Thoracic aorta (tissue), 2 donors: ENCODE data around the gene PVALB. TPM values are rescaled to one million over a fixed set of nuclear protein-coding genes. Genes with fewer than 3 reads are reported as not detected.

Experiments
- ATAC-seq: fragments of 150-250 bp; one replicate; pipeline ENCODE4 v1.8.0; 2017; ENCODE audit warnings: low read depth; ENCODE audit not compliant: insufficient number of reproducible peaks, low FRiP score
- DNase-seq: peaks from one replicate; pipeline ENCODE4 v3.0.0-alpha.2; 2020; ENCODE audit warnings: low spot score
- H3K27ac ChIP-seq, 2 donors: fragments of 200-600 bp; sonication (generic); 1 replicate in 1 of 2; 2 replicates in 1 of 2; pipeline ENCODE4 v1.5.1; 2016; ENCODE audit warnings: mild to moderate bottlenecking in 2 of 2, moderate library complexity in 2 of 2
- H3K27me3 ChIP-seq: fragments of 200-600 bp; sonication (generic); replicated peaks from 2 replicates; pipeline ENCODE4 v1.6.0; 2016; ENCODE audit warnings: mild to moderate bottlenecking; ENCODE audit not compliant: insufficient read depth
- H3K36me3 ChIP-seq: fragments of 200-600 bp; sonication (generic); one replicate; pipeline ENCODE4 v1.5.1; 2016
- H3K4me1 ChIP-seq, 2 donors: fragments of 200-600 bp; sonication (generic); 1 replicate in 1 of 2; 2 replicates in 1 of 2; pipeline versions ENCODE4 v1.5.1 to v1.6.0; 2016; ENCODE audit warnings: low read depth in 2 of 2, mild to moderate bottlenecking in 1 of 2; ENCODE audit not compliant: control insufficient read depth in 1 of 2
- H3K4me3 ChIP-seq: fragments of 200-600 bp; sonication (generic); 2 replicates; pipeline ENCODE4 v1.5.1; 2016; ENCODE audit warnings: mild to moderate bottlenecking
- H3K9me3 ChIP-seq: fragments of 200-600 bp; sonication (generic); 2 replicates; pipeline ENCODE4 v1.5.1; 2016
- total RNA-seq, 2 donors: library from RNA; depleted of rRNA; stranded (reverse); fragments of >200 nt; gene quantifications; one replicate each; pipeline versions ENCODE4 v1.1.0 to v1.2.3, GENCODE V29; 2016
- TF ChIP-seq, protein P1 (sequence below): fragments of 200-600 bp; sonication (generic); IDR thresholded peaks from one replicate; pipeline ENCODE4 v1.5.1; 2019; ENCODE audit warnings: antibody characterized with exemption

Gene PVALB
- total RNA-seq, 2 donors from 2014 or later, result not detected

DNA sequence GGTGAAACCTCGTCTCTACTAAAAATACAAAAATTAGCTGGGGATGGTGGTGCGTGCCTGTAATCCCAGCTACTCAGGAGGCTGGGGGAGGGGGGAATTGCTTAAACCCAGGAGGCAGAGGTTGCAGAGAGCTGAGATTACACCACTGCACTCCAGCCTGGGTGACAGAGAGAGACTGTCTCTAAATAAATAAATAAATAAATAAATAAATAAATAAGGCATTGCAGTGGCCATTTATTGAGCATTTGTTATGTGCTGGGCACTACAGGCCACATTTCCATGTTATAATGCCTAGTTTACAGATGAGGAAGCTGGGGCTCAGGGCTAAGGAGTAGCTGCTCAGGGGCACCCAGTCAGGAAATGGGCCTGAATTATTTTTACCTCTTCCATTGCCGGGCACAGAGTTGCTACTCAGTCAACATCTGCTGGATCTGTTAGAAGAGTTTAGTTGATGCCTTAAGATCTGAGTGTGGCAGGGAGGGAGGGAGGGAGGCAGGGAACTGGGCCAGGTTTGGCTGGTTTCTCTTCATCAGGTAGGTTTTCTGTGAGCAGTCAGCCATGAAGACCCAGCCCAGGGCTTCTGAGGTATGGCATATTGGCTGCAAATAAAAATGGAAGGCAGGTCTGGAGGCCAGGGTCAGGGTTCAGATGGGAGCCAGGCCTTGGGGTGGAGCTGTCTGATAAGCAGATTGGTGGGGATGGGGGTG, 5.6 kb downstream of the PVALB start:
- TF ChIP-seq, protein P1, sequence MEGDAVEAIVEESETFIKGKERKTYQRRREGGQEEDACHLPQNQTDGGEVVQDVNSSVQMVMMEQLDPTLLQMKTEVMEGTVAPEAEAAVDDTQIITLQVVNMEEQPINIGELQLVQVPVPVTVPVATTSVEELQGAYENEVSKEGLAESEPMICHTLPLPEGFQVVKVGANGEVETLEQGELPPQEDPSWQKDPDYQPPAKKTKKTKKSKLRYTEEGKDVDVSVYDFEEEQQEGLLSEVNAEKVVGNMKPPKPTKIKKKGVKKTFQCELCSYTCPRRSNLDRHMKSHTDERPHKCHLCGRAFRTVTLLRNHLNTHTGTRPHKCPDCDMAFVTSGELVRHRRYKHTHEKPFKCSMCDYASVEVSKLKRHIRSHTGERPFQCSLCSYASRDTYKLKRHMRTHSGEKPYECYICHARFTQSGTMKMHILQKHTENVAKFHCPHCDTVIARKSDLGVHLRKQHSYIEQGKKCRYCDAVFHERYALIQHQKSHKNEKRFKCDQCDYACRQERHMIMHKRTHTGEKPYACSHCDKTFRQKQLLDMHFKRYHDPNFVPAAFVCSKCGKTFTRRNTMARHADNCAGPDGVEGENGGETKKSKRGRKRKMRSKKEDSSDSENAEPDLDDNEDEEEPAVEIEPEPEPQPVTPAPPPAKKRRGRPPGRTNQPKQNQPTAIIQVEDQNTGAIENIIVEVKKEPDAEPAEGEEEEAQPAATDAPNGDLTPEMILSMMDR, result no peak
- H3K27me3 ChIP-seq, result no peaks in the 10 kb centered on the region
- no peak overlapping the region for H3K4me3 ChIP-seq
- no peaks in the 10 kb centered on the region for H3K9me3 ChIP-seq
- ATAC-seq (no peak), DNase-seq (no peak)
- no peaks in the 10 kb centered on the region for H3K36me3 ChIP-seq
- H3K27ac ChIP-seq, result no peak overlapping the region
- peaks cover 0 to 2% of the 10 kb centered on the region in 2 donors for H3K4me1 ChIP-seq

DNA sequence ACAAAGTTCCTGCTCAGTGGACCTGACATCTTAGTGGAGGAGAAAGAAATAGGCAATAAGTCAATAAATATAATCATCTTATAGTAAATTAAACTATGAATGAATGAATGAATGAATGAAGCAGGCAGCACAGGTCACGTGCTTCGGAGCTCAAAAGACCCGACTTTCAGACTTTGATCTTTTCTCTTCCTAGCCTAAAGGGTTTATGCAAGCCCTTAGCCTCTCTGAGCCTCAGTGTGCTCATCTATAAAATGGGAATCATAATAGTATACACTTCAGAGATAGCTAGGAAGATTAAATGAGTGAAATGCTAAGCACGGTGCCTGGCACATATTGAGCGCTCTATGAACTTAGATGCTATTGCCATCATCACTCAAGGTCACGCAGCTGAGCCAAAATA, 7.5 kb downstream of the PVALB start:
- Histone ChIP-seq H3K27ac (no peak overlapping the region), H3K4me1 (no peaks in the 10 kb centered on the region), H3K4me3 (no peak overlapping the region), H3K27me3 (no peaks in the 10 kb centered on the region), H3K36me3 (no peaks in the 10 kb centered on the region), H3K9me3 (no peaks in the 10 kb centered on the region)
- DNase-seq, result no peak
- ATAC-seq, result no peak
- TF ChIP-seq, protein P1, result no peak

- DNase-seq (no peak), ATAC-seq (no peak)
- H3K4me3 ChIP-seq, result no peak overlapping the region
- H3K27me3 ChIP-seq, result no peaks in the 10 kb centered on the region
- TF ChIP-seq, protein P1, result no peak
- H3K27ac ChIP-seq, result no peak overlapping the region
- no peaks in the 10 kb centered on the region for H3K36me3 ChIP-seq
- no peaks in the 10 kb centered on the region for H3K9me3 ChIP-seq
- no peaks in the 10 kb centered on the region for H3K4me1 ChIP-seq
Measured at GRCh38 chr22:36808721-36809344, 8.0 kb downstream of the PVALB start.

GRCh38 chr22:36807627-36808026, 9.2 kb downstream of the PVALB start:
- no peaks in the 10 kb centered on the region for H3K36me3 ChIP-seq
- no peak for ATAC-seq
- H3K27ac ChIP-seq, result no peak overlapping the region
- H3K4me1 ChIP-seq, result no peaks in the 10 kb centered on the region
- H3K4me3 ChIP-seq, result no peak overlapping the region
- TF ChIP-seq, protein P1, result no peak
- H3K27me3 ChIP-seq, result no peaks in the 10 kb centered on the region
- DNase-seq, result no peak
- no peaks in the 10 kb centered on the region for H3K9me3 ChIP-seq

GRCh38 chr22:36806835-36807234, 10.0 kb downstream of the PVALB start:
- H3K27ac ChIP-seq, result no peak overlapping the region
- H3K36me3 ChIP-seq, result no peaks in the 10 kb centered on the region
- TF ChIP-seq, protein P1, result no peak
- no peaks in the 10 kb centered on the region for H3K9me3 ChIP-seq
- DNase-seq (no peak), ATAC-seq (no peak)
- H3K4me1 ChIP-seq, result no peaks in the 10 kb centered on the region
- no peak overlapping the region for H3K4me3 ChIP-seq
- no peaks in the 10 kb centered on the region for H3K27me3 ChIP-seq
